Activated naive CD4-positive, alpha-beta T cell (primary cell): ENCODE data around the gene RPS10.
"Not testable (repeated sequence)": the region's sequence is repeated elsewhere in the genome, so short reads cannot be mapped to it uniquely, and the experiment has no call there.

Experiments used
- DNase-seq, 4 experiments: peaks; one replicate each; lab custom pipeline; 2025; lab: John Stamatoyannopoulos, UW

The RPS10 gene

GRCh38 chr6:34392497-34393190, 33.2 kb downstream of the RPS10 start, which contains the start of gene NUDT3:
Gene NUDT3, minus strand, starts transcription at chr6:34392669. Its CDS starts 307 bp downstream, at chr6:34392362.
- DNase-seq = peak; percentile 80 to 91 (median 88)

GRCh38 chr6:34391786-34392496, 33.9 kb downstream of the RPS10 start:
- peak; percentile 25 to 62 (median 55) for DNase-seq

- DNase-seq = no peak
These were observed 34.4 kb downstream of the RPS10 start for GRCh38 chr6:34391473-34391785.

GRCh38 chr6:34390531-34391472, 35.1 kb downstream of the RPS10 start:
- no peak for DNase-seq

GRCh38 chr6:34389034-34389433, 36.8 kb downstream of the RPS10 start:
- DNase-seq = no peak

- DNase-seq = no peak
These were observed 37.4 kb downstream of the RPS10 start for GRCh38 chr6:34388421-34388820.

- DNase-seq = no peak
These were observed 39.3 kb downstream of the RPS10 start for GRCh38 chr6:34386316-34387137.

- DNase-seq = no peak
These were observed 40.1 kb downstream of the RPS10 start for GRCh38 chr6:34385793-34386195.

GRCh38 chr6:34384321-34385153, 41.3 kb downstream of the RPS10 start:
- DNase-seq = no peak

GRCh38 chr6:34383656-34384320, 42.1 kb downstream of the RPS10 start:
- no peak for DNase-seq

GRCh38 chr6:34383161-34383631, 42.7 kb downstream of the RPS10 start:
- no peak for DNase-seq

- no peak for DNase-seq
These were observed 44.8 kb downstream of the RPS10 start for GRCh38 chr6:34381081-34381480.

GRCh38 chr6:34378470-34378869, 47.4 kb downstream of the RPS10 start:
- no peak for DNase-seq

GRCh38 chr6:34377984-34378383, 47.9 kb downstream of the RPS10 start:
- DNase-seq = no peak

GRCh38 chr6:34377571-34377970, 48.3 kb downstream of the RPS10 start:
- DNase-seq = not testable (repeated sequence)

GRCh38 chr6:34375833-34376232, 50.0 kb downstream of the RPS10 start:
- no peak for DNase-seq

- DNase-seq = no peak
These were observed 51.4 kb downstream of the RPS10 start for GRCh38 chr6:34374508-34374907.

GRCh38 chr6:34374069-34374468, 51.8 kb downstream of the RPS10 start:
- no peak for DNase-seq

- no peak for DNase-seq
These were observed 52.4 kb downstream of the RPS10 start for GRCh38 chr6:34373511-34373910.

GRCh38 chr6:34371865-34372264, 54.0 kb downstream of the RPS10 start:
- DNase-seq = not testable (repeated sequence)
